GM21423 (cell line): Measurements from ENCODE around the gene ATP6V1F.
A peak's percentile ranks its signal among the peaks of the same experiment; 100 is the strongest.

Experiments
- ATAC-seq: cut with Tn5 transposase; IDR thresholded peaks from one replicate; pipeline ENCODE4 v1.9.1; 2021; ENCODE audit warnings: mild to moderate bottlenecking, moderate library complexity; ENCODE audit not compliant: unreplicated experiment

The ATP6V1F gene

DNA sequence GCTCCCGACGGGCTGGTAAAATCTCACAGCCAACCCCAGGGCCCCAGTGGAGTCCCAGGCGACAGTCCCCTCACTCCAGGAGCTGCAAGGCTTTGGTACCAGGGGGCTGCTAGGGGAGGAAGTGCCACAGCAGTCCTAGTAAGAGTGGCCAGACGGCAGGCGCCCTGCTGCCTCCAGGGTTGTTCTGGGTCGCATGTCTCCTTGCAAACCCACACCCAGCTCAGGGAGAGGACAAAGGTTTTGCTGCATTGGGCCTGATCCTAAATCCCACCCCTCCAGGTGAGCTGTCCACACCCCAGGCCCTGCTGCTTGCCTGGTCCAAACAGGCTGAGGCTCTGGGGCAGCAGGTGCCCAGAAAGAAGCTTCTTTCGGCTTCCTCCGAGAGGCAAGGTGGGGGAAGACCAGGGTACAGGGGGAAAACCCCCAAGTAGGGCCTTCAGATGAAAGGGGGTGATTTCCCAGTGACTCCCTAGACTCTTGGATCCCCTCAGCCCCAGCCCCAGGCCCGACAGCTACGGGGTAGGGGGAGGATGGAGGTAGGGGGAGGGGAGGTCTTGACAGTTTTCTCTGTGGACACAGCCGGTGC lies 52.0 kb downstream of the ATP6V1F start:
- peak; percentile 38 for ATAC-seq

DNA sequence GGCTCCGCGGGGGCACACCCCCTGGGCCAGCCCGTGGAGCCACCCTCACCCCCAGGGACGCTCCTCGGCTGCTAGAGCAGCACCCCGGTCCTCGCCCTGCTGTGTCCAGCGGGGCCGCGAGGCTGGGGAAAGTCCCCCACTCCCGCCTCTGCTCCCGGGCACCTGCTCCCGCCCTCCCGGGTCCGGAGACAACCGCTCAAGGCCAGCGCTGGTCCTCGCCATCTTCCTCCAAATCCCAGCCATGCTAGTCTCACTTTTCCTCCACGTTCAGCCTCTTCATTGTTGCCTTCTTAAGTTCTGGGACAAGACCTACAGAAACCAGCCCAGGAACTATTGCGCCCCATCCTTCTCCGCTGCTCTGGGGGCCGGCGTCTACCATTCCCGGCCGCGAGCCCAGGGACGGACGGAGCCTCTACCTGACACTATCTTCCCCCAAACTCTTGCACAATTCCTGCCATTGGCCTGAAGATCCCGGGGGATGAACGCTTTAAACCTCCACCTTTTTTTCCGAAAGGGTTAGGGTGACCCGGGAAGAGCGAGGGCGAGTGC lies 52.7 kb downstream of the ATP6V1F start:
- peak; percentile 2 for ATAC-seq
